NCI-H2107 (cell line): Measurements from ENCODE around the gene KDM8.

Experiments used
- DNase-seq: peaks from one replicate; lab custom pipeline; 2025; lab: John Stamatoyannopoulos, UW

The KDM8 gene

DNA sequence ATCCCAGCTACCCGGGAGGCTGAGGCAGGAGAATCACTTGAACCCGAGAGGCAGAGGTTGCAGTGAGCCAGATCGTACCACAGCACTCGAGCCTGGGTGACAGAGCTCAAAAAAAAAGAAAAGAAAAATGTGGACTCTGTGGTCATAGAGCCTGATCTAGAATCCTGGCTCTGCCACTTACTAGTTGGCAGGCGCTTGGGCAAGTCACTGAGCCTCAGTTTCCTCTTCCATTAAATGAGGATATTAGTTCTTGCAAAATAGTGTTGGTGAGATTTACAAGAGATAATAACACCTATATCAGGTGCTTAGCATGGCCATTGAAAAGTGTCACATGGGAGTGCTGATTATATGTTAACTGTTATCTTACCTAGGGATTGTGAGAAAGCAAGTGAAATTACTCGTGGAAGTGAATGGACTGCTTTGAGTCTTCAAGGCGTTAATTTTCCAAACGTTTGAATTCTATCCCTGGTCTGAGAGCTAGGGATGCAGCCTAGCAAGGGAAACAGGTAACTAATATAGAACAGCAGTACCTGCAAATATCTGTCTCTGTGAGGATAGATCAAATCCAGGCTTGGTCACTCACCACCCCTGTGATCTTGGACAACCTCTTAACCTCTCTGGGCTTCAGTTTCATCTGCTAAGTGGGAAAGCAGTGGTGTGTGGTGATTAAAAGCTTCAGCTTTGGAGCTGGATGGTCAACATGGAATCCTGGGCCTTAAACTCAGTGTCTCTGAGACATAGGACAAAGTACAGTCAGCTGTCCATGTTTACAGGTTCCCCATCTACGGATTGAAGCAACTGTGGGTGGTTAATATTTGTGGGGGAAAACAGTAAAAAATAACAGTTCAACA is 66.2 kb downstream of the KDM8 start:
- DNase-seq, result no peak

DNA sequence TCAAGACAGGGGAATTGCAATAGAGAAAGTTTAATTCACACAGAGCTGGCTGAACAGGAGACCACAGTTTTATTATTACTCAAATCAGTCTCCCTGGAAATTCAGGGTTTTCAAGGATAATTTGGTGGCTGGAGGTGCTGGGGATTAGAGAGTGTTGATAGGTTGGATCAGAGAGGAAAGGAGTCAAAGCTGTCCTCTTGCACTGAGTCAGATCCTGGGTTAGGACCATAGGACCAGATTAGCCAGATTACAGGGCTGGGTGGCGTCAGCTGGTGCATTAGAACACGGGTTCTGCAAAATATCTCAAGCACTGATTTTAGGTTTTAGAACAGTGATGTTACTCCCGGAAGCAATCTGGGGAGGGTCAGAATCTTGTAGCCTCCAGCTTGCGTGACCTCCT is 67.0 kb downstream of the KDM8 start:
- DNase-seq, result no peak
